Muscle of leg (tissue), 11 donors: ENCODE data around the gene MBNL3. TPM values are rescaled to one million over a fixed set of nuclear protein-coding genes. Genes with fewer than 3 reads are reported as not detected.

ENCODE experiments used
- DNase-seq: peaks from one replicate; pipeline ENCODE4 v3.0.0; 2013
- H3K27ac ChIP-seq: one replicate; pipeline ENCODE4 v1.5.1; 2013; ENCODE audit warnings: mild to moderate bottlenecking, low read length, control low read depth
- H3K27me3 ChIP-seq: one replicate; pipeline ENCODE4 v1.6.1; 2013; ENCODE audit warnings: low read length; ENCODE audit not compliant: control insufficient read depth, insufficient read depth
- H3K36me3 ChIP-seq: one replicate; pipeline ENCODE4 v1.6.1; 2013; ENCODE audit warnings: low read length; ENCODE audit not compliant: control insufficient read depth, insufficient read depth
- H3K4me1 ChIP-seq: one replicate; pipeline ENCODE4 v1.6.1; 2013; ENCODE audit warnings: low read length; ENCODE audit not compliant: control insufficient read depth, insufficient read depth
- H3K4me3 ChIP-seq: one replicate; pipeline ENCODE4 v1.5.1; 2013; ENCODE audit warnings: low read length, control low read depth
- H3K9me3 ChIP-seq: replicated peaks from 2 replicates; pipeline ENCODE4 v1.6.1; 2013; ENCODE audit warnings: low read depth, low read length; ENCODE audit not compliant: control insufficient read depth
- WGBS: methylation state at CpG from one replicate; pipeline ENCODE4 v1.1.5; 2013; ENCODE audit warnings: missing lambda C conversion rate; ENCODE audit not compliant: insufficient coverage; 5-methylcytosine and 5-hydroxymethylcytosine counted together
- polyA plus RNA-seq, 8 donors: library from polyadenylated mRNA; unstranded; fragments of 120-200 nt; gene quantifications; one replicate each; pipeline versions ENCODE4 v1.2.1 to v1.2.3, GENCODE V29; 2013; ENCODE audit warnings: inconsistent platforms in 1 of 8, low replicate concordance in 1 of 8; ENCODE audit not compliant: insufficient read length in 8 of 8, insufficient read depth in 1 of 8
- total RNA-seq: library from RNA; stranded (reverse); fragments of 120-200 nt; gene quantifications from one replicate; pipeline ENCODE4 v1.2.4, GENCODE V29; 2013

MBNL3 gene
- total and polyA plus RNA-seq, 9 donors: 6.8 to 18.4 (median 11.4) TPM

GRCh38 chrX:132426695-132427281 lies 62.0 kb downstream of the MBNL3 start:
- Histone ChIP-seq H3K4me3 (no peak overlapping the region), H3K27ac (no peak overlapping the region), H3K36me3 (no peaks in the 10 kb centered on the region), H3K9me3 (no peaks in the 10 kb centered on the region), H3K27me3 (no peaks in the 10 kb centered on the region), H3K4me1 (no peaks in the 10 kb centered on the region)
- peak; percentile 37 for DNase-seq
- WGBS: no CpG with 5 or more reads among the region's 1 CpG

GRCh38 chrX:132425744-132426318 lies 63.0 kb downstream of the MBNL3 start:
- H3K27ac ChIP-seq: no peak overlapping the region
- DNase-seq: no peak
- no peaks in the 10 kb centered on the region for H3K9me3 ChIP-seq
- H3K4me1 ChIP-seq: no peaks in the 10 kb centered on the region
- no peak overlapping the region for H3K4me3 ChIP-seq
- H3K36me3 ChIP-seq: no peaks in the 10 kb centered on the region
- no CpG with 5 or more reads among the region's 3 CpGs for WGBS
- H3K27me3 ChIP-seq: no peaks in the 10 kb centered on the region

GRCh38 chrX:132423323-132423722 lies 65.5 kb downstream of the MBNL3 start:
- no peaks in the 10 kb centered on the region for H3K9me3 ChIP-seq
- no peaks in the 10 kb centered on the region for H3K4me1 ChIP-seq
- no peak for DNase-seq
- 83% methylated on average over 1 of the region's 5 CpGs for WGBS
- H3K4me3 ChIP-seq: no peak overlapping the region
- H3K36me3 ChIP-seq: no peaks in the 10 kb centered on the region
- H3K27ac ChIP-seq: no peak overlapping the region
- peaks cover 7% of the 10 kb centered on the region for H3K27me3 ChIP-seq

DNA sequence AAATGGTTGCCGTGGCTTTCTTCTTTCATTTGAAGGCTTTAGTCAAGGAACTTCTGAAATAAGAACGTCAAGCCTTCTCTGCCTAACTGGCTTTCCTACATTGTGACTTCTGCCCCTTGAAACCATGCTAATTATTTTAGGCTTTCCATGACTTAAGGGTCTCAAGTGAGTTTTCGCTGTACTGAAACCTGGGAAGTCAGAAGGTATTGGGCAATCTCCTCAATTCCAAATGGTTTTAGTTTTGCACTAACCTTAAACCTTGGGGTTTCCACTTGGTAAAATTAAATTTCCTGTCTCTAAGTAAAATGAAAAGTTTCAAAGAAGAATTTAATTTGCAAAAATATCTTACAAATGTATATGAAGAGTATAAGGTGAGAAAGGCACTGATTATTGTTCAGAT lies 73.8 kb downstream of the MBNL3 start:
- H3K36me3 ChIP-seq: no peaks in the 10 kb centered on the region
- DNase-seq: no peak
- no peak overlapping the region for H3K27ac ChIP-seq
- H3K4me1 ChIP-seq: no peaks in the 10 kb centered on the region
- no peaks in the 10 kb centered on the region for H3K9me3 ChIP-seq
- no peak overlapping the region for H3K4me3 ChIP-seq
- 76% methylated on average over 2 of the region's 3 CpGs for whole genome bisulfite sequencing
- peaks cover 12% of the 10 kb centered on the region for H3K27me3 ChIP-seq

DNA sequence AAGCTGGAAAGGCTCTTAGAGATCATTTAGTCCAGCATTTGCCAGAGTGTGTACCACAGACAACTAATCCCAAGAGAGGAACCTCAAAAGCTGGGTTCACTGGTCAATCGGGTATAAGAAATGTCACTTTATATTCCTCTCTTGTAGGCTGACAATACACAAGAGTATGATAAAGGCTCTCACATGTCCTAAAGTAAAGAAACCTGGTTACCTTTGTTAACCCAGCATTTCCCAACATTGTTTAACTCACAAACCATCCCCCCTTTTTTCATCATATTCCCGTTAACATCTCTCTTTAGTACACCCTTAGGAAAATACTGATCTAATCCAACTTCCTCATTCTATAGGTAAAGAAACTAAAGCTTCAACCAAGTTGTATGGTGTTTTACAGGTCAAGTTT lies 74.4 kb downstream of the MBNL3 start:
- Histone ChIP-seq H3K36me3 (no peaks in the 10 kb centered on the region), H3K27me3 (peaks cover 14% of the 10 kb centered on the region), H3K9me3 (no peaks in the 10 kb centered on the region), H3K4me1 (no peaks in the 10 kb centered on the region), H3K27ac (no peak overlapping the region), H3K4me3 (no peak overlapping the region)
- WGBS: no CpG with 5 or more reads among the region's 2 CpGs
- DNase-seq: no peak

DNA sequence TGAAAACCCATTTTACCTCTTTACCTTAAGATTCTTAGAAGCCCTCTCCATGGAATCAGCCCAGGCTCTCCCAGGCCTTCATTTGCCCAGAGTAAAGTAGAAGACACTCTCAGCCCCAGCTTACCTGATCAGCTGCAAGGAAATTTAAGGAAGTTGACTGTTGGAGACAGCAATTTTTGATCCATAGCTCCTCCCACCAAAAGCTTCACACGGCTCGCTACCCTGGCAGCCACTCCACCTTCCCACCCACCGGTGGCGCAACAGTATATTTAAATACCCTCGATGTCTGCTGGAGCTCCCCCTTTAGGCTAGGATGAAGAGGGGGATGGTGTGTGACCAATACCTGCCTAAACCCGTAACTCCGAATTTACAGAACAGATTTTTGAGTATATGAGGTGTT lies 75.4 kb downstream of the MBNL3 start:
- Histone ChIP-seq H3K9me3 (no peaks in the 10 kb centered on the region), H3K36me3 (no peaks in the 10 kb centered on the region), H3K27ac (no peak overlapping the region), H3K27me3 (peaks cover 12% of the 10 kb centered on the region), H3K4me1 (no peaks in the 10 kb centered on the region), H3K4me3 (no peak overlapping the region)
- WGBS: no CpG with 5 or more reads among the region's 7 CpGs
- DNase-seq: no peak

GRCh38 chrX:132412208-132412607 lies 76.6 kb downstream of the MBNL3 start:
- Histone ChIP-seq H3K4me1 (no peaks in the 10 kb centered on the region), H3K36me3 (no peaks in the 10 kb centered on the region), H3K4me3 (no peak overlapping the region), H3K27me3 (peaks cover 12% of the 10 kb centered on the region), H3K27ac (no peak overlapping the region), H3K9me3 (no peaks in the 10 kb centered on the region)
- 57% methylated on average over 4 of the region's 7 CpGs for WGBS
- DNase-seq: no peak

GRCh38 chrX:132411310-132411977 lies 77.4 kb downstream of the MBNL3 start:
- Histone ChIP-seq H3K27me3 (peaks cover 12% of the 10 kb centered on the region), H3K4me1 (no peaks in the 10 kb centered on the region), H3K9me3 (no peaks in the 10 kb centered on the region), H3K4me3 (no peak overlapping the region), H3K27ac (no peak overlapping the region), H3K36me3 (no peaks in the 10 kb centered on the region)
- WGBS: 57% methylated on average over 1 of the region's 8 CpGs
- peak; percentile 24 for DNase-seq

DNA sequence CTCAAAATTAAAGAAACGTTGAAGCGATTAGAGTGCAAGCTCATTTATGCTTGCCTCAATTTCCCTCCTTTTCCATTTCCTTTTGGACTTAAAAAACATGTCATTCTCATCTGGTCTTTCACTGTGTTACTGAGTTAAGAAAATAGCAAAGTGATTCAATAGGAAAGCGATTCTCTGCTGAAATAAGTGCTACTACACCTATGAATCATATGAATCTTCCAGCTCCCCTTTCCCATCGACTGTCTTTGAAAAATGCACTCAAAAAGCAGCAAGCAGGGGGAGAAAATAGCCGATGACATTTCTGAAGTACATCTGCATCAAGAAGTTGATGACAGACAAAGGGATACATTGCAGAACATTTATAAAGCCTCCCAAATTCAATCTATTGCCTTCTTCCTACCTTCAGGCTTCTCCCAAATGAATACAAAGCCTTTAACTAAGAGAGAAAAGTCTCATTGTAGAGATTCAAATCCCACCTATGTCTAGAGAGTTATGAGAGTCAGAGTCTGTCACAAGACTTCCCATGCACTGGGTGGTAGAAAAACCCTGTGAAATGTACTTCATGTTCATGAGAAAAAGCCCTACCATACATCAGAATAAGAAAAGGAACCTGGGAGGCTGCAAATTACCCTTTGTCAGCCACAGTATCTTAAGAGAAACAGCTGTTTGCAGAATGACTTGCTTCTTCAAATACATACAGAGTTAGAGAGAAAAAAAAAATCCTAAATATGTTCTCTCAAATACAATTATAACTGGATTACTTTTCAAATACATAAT lies 78.9 kb downstream of the MBNL3 start:
- no CpG with 5 or more reads among the region's 5 CpGs for WGBS

DNA sequence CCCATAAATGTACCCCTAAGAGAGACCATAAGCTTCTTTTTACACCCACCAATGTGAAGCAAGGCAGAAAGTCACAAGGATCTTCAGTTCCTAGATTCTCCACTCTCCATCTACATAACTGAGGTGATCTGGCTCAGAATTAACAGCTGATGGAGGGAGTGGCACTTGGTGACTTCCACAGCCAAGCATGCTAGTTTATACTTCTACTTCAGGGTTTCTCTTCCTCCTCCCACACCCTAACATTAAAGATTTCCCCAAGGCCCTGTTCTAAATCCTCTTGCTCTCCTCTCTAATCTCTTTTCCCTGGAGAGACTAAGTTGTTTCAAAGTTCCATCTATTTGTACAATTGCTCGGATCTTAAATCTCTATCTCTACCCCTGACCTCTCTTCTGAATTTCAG lies 81.1 kb downstream of the MBNL3 start:
- no peak overlapping the region for H3K4me3 ChIP-seq
- H3K27ac ChIP-seq: no peak overlapping the region
- H3K4me1 ChIP-seq: no peaks in the 10 kb centered on the region
- no CpG with 5 or more reads among the region's 1 CpG for WGBS
- H3K9me3 ChIP-seq: no peaks in the 10 kb centered on the region
- H3K27me3 ChIP-seq: peaks cover 14% of the 10 kb centered on the region
- no peaks in the 10 kb centered on the region for H3K36me3 ChIP-seq
- no peak for DNase-seq

More for the DNA sequence above, 78.9 kb downstream of the MBNL3 start:
- H3K4me1 ChIP-seq: no peaks in the 10 kb centered on the region
- no peak overlapping the region for H3K4me3 ChIP-seq
- DNase-seq: no peak
- H3K27me3 ChIP-seq: peaks cover 16% of the 10 kb centered on the region
- no peak overlapping the region for H3K27ac ChIP-seq
- H3K9me3 ChIP-seq: no peaks in the 10 kb centered on the region
- no peaks in the 10 kb centered on the region for H3K36me3 ChIP-seq
